HG03045 (cell line): ENCODE data around the gene RAP1GDS1.

ENCODE experiments used
- ATAC-seq: cut with Tn5 transposase; IDR thresholded peaks from one replicate; pipeline ENCODE4 v1.9.1; 2021; ENCODE audit warnings: mild to moderate bottlenecking, moderate library complexity; ENCODE audit not compliant: unreplicated experiment

The RAP1GDS1 gene, protein sequence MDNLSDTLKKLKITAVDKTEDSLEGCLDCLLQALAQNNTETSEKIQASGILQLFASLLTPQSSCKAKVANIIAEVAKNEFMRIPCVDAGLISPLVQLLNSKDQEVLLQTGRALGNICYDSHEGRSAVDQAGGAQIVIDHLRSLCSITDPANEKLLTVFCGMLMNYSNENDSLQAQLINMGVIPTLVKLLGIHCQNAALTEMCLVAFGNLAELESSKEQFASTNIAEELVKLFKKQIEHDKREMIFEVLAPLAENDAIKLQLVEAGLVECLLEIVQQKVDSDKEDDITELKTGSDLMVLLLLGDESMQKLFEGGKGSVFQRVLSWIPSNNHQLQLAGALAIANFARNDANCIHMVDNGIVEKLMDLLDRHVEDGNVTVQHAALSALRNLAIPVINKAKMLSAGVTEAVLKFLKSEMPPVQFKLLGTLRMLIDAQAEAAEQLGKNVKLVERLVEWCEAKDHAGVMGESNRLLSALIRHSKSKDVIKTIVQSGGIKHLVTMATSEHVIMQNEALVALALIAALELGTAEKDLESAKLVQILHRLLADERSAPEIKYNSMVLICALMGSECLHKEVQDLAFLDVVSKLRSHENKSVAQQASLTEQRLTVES

DNA sequence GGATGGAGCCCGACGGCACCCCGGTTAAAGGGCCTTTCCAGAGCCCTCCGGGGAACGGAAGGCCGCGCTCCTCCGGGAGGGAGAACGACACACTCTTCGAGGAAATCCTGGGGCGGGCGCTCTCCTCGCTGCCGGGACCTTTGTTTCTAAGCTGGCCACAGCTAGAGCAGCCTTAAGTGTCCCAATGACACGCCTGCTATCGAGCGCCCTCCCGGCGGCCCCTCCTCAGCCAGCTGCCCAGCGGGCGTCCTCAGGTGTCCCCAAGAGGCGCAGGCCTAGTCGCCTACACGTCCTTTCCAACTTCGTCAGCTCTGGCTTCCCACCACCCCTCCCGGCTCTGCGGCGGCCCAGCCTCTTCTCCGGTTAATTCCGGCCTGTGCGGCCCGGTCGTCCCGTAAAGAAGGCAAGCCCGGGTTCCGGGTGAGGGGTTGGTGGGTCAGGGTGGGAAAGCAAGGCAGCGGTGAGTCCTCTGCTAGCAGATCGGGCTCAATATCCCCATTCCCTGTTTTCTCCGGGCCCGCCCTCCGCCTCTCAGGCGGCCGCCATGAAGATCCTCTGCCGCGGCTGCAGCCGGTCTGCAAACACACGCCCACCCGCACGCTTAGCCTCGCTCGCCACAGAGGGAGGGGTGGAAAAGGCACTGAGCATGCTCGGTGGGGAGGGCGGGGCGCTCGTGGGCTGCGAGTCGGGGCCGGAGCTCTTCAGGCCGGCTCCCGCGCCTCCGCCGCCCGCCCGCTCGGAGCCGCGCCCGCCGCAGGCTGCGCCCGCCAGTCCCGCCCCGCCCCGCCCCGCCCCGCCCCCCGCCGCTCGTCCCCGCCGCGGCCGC lies at the start of gene RAP1GDS1:
RAP1GDS1 (plus strand) TSS at position 806 of the 826 bp plus-strand sequence. CDS start 182 bp downstream, outside the sequence.
- peak; percentile 93 for ATAC-seq

DNA sequence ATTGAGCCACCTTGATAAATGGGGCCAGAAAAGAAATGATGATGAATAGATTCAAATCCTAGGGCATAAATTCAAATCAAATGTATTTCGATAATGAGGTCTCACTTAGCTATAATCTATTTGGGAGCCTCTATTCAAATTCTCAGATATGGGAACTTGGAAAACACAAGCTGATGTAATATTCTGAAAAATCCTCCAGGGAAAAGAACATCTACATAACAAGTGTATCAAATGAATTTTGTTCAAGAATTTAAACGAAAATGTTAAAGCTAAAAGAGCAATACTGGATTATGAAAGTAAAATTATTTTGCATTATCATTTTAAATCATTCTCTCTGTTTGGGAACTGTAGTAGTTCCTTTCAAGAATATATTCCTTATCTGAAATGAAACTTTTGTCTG lies 38.9 kb upstream of the RAP1GDS1 start:
- ATAC-seq = no peak

GRCh38 chr4:98226396-98226795 lies 34.8 kb upstream of the RAP1GDS1 start:
- no peak for ATAC-seq

GRCh38 chr4:98230961-98231360 lies 30.2 kb upstream of the RAP1GDS1 start:
- no peak for ATAC-seq

DNA sequence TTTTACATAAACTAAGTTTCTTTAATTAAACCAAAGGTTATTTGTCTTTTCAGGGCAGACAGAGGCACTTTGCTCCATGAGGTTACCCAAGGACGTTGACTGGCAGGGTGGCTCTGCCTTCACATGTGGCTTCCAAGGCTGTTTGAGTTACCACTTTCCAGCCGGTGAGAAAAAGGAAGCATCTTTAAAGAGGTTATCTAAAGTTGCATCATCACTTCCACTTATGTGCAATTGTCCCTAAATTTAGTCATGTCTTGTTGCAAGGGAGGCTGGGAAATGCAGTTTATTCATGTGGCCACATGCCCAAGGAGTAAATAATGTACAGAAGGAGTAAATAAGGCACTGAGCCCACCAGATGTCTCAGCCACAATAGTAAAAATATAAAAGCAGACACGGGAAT lies 29.0 kb upstream of the RAP1GDS1 start:
- no peak for ATAC-seq

DNA sequence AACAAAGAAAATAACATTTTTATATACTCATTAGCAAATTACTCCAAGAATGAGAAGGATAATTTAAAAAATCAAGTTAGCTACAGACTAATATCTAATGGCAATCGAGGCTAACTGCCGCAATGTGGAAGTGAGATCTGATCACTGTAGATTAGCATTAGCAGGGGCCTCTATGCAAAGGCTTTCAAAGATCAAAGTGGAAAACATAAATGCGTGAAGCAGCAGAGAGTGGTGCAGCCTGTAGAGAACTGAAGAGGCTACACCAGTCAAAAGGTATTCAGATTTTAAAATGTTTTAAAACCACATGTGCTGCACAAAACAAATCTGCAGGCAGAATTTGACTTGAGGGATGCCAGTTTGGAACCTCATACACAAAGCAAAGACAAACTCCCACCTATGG lies 24.0 kb upstream of the RAP1GDS1 start:
- ATAC-seq = no peak

GRCh38 chr4:98242063-98242462 lies 19.1 kb upstream of the RAP1GDS1 start:
- no peak for ATAC-seq

- no peak for ATAC-seq
Measured at GRCh38 chr4:98242538-98242937, 18.6 kb upstream of the RAP1GDS1 start.

DNA sequence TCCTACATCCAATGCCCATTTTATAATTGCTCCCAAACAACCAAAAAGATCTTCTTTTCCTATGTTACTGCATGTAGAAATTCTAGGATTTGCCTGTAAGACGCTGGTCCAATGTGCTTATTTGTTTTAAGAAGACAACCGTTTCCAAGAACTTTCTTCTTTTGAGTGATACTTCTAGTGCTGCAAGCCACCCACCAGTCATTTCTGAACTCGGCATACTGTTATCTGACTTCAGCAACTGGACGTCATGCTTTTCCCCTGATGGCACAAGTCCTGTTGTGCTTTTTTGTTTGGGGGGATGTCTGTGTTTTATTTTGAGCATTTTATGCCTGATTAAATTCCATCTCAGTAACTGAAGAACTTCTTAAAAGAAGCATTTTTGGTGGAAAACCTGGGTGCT lies 16.0 kb upstream of the RAP1GDS1 start:
- ATAC-seq = no peak

DNA sequence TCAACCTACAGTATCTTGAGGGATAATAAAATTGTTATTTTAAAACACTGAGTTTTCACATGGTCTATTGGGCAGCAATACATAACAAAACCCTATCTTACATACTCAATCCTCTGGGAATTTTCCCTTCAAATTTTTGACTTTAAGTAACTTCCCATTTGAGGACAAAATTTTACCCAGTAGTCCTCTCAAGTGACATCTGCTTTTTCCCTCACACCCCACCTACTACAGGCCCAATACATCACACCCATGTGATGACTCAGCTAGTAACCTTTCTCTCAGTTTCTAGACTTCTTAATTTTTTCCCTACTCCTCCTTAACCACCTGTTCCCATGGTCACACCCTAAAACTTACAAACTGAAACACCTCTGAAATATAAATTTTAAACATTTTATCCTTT lies 12.2 kb upstream of the RAP1GDS1 start:
- no peak for ATAC-seq

- no peak for ATAC-seq
Measured at GRCh38 chr4:98249831-98250230, 11.4 kb upstream of the RAP1GDS1 start.

- no peak for ATAC-seq
Measured at GRCh38 chr4:98253499-98253898, 7.7 kb upstream of the RAP1GDS1 start.

GRCh38 chr4:98260047-98260578 lies 1.1 kb upstream of the RAP1GDS1 start:
- peak; percentile 11 for ATAC-seq

- ATAC-seq = peak; percentile 17
Measured at GRCh38 chr4:98261405-98262291, 464 bp downstream of the RAP1GDS1 start.

GRCh38 chr4:98262431-98262830 lies 1.2 kb downstream of the RAP1GDS1 start:
- ATAC-seq = no peak

GRCh38 chr4:98267498-98267897 lies 6.3 kb downstream of the RAP1GDS1 start:
- ATAC-seq = no peak

DNA sequence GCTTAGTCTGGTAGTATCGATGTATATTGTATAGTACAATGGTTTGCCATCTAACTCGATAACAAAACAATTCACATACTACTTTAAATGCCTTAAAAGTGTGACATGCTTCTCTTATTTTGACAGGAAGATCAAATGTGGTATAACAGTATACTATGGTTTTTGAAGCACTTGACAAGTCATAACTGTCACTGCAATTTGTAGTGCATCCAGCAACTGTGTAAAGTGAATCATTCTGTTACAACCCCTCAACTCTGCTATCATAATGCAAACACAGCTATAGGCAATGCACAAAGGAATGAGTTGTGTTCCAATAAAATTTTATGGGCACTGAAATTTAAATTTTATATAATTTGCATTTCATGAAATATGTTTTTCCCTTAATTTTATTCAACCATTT lies 14.0 kb downstream of the RAP1GDS1 start:
- ATAC-seq = no peak

DNA sequence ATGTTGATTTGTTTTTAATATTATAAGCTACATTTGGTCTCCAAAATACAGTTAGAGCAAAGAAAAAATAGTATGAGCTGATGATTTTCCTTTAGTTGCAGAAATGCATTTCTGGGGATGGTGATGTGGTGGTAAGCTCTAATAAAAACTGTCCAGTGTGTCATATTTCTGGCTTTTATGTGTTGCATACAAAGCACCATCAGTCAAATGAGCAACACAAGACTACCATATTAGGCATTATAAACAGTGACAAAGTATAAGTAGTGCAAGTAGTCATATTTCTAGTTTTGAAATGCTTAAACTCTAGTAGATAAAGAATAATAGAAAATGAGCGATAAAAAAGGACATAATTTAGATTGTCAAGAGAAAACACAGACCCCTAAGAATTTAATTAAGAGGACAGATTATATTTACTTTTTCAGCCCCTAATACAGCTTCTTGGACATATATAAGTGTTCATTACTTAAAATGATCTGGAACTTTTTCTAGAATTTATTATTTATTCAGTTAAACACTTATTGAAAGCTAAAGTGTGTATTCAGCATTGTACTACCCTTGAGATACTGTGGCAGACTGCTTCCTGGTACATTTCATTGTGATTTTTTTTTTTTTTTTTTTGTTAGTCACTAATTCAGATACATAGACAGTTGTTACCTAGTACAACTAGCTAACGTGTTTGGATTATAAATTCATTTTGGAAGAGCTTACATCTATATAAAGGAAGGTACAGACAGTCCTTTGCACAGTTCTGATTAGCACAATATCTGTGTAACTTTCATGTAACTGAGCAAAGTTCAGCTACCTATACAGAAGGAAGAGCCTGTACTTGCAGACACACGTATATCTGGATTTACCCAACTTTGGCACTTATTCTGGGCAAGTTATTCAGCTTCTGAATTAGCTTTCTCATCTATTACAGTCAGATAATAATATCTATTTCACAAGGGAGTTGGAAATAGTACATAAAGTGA lies 22.3 kb downstream of the RAP1GDS1 start:
- ATAC-seq = no peak

DNA sequence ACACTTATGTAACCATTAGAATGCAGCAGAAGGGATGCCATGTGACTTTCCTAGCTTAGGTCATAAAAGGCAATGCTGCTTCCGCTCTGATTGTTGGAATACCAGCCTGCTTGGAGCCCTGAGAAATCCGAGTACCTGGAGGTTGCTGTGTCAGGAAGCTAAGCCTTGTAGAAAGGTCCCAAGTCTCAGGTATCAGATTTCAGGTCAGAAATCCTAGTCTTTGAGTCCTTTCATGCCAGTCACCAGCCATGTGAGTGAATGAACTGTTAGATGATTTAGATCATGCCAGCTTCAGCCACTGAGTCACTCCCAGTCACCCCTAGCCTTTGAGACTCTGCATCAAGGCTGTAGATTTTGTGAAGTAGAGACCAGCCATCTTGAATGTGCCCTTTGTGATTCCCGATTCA lies 23.5 kb downstream of the RAP1GDS1 start:
- no peak for ATAC-seq
